T-cell (primary cell): Measurements from ENCODE around the gene ERGIC1. TPM values are rescaled to one million over a fixed set of nuclear protein-coding genes. Genes with fewer than 3 reads are reported as not detected.

Source experiments
- ATAC-seq, 4 experiments: fragments of 200-7000 bp in 3 of 4; fragments of 150-1000 bp in 1 of 4; cut with Tn5 transposase; replicated peaks in 1 of 4; 1 replicate in 3 of 4; 2 replicates in 1 of 4; pipeline ENCODE4 v1.10.0; 2021; ENCODE audit warnings: moderate library complexity in 3 of 4, mild to moderate bottlenecking in 2 of 4, moderate number of reproducible peaks in 1 of 4
- CTCF ChIA-PET, 2 donors: fragments of 300-600 bp; sonication (Branson Sonifier 250); formaldehyde crosslinking; loops; one replicate each; lab custom pipeline; 2022; ENCODE audit warnings: antibody characterized with exemption in 2 of 2; lab: Charles Lee
- POLR2A ChIA-PET, 2 donors: fragments of 300-600 bp; sonication (Branson Sonifier 250); formaldehyde crosslinking; loops; one replicate each; lab custom pipeline; 2022; ENCODE audit warnings: antibody characterized with exemption in 2 of 2; lab: Charles Lee
- DNase-seq, 35 experiments: peaks; one replicate each; pipeline versions ENCODE4 v3.0.0 to v3.0.0-alpha.2; 2013 to 2023
- H3K27ac ChIP-seq: one replicate; pipeline ENCODE4 v1.5.1; 2013; ENCODE audit warnings: low read length
- H3K27me3 ChIP-seq, 2 experiments: replicated peaks in 1 of 2; 1 replicate in 1 of 2; 2 replicates in 1 of 2; pipeline versions ENCODE4 v1.6.1 to v1.7.0; 2013; ENCODE audit warnings: low read length in 1 of 2, mixed read lengths in 1 of 2; ENCODE audit not compliant: control insufficient read depth in 2 of 2, insufficient read depth in 2 of 2; ENCODE audit errors: extremely low read depth in 1 of 2
- H3K36me3 ChIP-seq, 2 donors: 1 replicate in 1 of 2; 2 replicates in 1 of 2; pipeline versions ENCODE4 v1.6.1 to v1.7.0; 2013; ENCODE audit warnings: low read length in 1 of 2; ENCODE audit not compliant: control insufficient read depth in 2 of 2, insufficient read depth in 1 of 2; ENCODE audit errors: extremely low read depth in 1 of 2
- H3K4me1 ChIP-seq, 2 experiments: 1 replicate in 1 of 2; 2 replicates in 1 of 2; pipeline versions ENCODE4 v1.6.1 to v1.7.0; 2013; ENCODE audit warnings: low read length in 2 of 2, mixed read lengths in 1 of 2; ENCODE audit not compliant: insufficient read depth in 2 of 2, control insufficient read depth in 1 of 2; ENCODE audit errors: extremely low read depth in 1 of 2
- H3K4me3 ChIP-seq, 2 donors: 1 replicate in 1 of 2; 2 replicates in 1 of 2; pipeline versions ENCODE4 v1.5.1 to v1.7.0; 2013; ENCODE audit warnings: mild to moderate bottlenecking in 2 of 2, low read length in 1 of 2, moderate library complexity in 1 of 2; ENCODE audit not compliant: control insufficient read depth in 1 of 2; ENCODE audit errors: extremely low read depth in 1 of 2
- H3K9me3 ChIP-seq: 2 replicates; pipeline ENCODE4 v1.7.0; 2013
- H3K27ac Mint-ChIP-seq, 2 donors: one replicate each; pipeline ENCODE4 v1.8.0; 2020 to 2021; ENCODE audit warnings: mild to moderate bottlenecking in 2 of 2, mixed read lengths in 2 of 2
- H3K27me3 Mint-ChIP-seq, 2 donors: one replicate each; pipeline ENCODE4 v1.8.0; 2021 to 2022; ENCODE audit warnings: mixed read lengths in 2 of 2
- H3K36me3 Mint-ChIP-seq: one replicate; pipeline ENCODE4 v1.8.0; 2021; ENCODE audit warnings: mixed read lengths
- H3K4me1 Mint-ChIP-seq, 3 donors: one replicate each; pipeline ENCODE4 v1.8.0; 2020 to 2022; ENCODE audit warnings: mixed read lengths in 3 of 3, mild to moderate bottlenecking in 1 of 3
- H3K4me3 Mint-ChIP-seq, 3 donors: one replicate each; pipeline ENCODE4 v1.8.0; 2020 to 2022; ENCODE audit warnings: mild to moderate bottlenecking in 3 of 3, mixed read lengths in 3 of 3, moderate library complexity in 3 of 3
- H3K9me3 Mint-ChIP-seq, 3 donors: one replicate each; pipeline ENCODE4 v1.8.0; 2020 to 2022; ENCODE audit warnings: mixed read lengths in 3 of 3
- WGBS: methylation state at CpG from one replicate; pipeline ENCODE4 v1.1.5; 2013; ENCODE audit warnings: missing lambda C conversion rate; ENCODE audit not compliant: insufficient coverage; 5-methylcytosine and 5-hydroxymethylcytosine counted together
- total RNA-seq, 35 experiments: library from RNA in 6 of 35; stranded (reverse) in 6 of 35; fragments of 120-200 nt in 1 of 35; gene quantifications; one replicate each; pipeline versions ENCODE4 v1.2.1 to v1.2.4 and lab custom pipeline; 2013 to 2026

ERGIC1 gene
- total RNA-seq, 5 donors from 2014 or later (not counting 1 experiment from before 2014, with no cell fraction given), result 45.5 to 67.7 (median 46.8) TPM

DNA sequence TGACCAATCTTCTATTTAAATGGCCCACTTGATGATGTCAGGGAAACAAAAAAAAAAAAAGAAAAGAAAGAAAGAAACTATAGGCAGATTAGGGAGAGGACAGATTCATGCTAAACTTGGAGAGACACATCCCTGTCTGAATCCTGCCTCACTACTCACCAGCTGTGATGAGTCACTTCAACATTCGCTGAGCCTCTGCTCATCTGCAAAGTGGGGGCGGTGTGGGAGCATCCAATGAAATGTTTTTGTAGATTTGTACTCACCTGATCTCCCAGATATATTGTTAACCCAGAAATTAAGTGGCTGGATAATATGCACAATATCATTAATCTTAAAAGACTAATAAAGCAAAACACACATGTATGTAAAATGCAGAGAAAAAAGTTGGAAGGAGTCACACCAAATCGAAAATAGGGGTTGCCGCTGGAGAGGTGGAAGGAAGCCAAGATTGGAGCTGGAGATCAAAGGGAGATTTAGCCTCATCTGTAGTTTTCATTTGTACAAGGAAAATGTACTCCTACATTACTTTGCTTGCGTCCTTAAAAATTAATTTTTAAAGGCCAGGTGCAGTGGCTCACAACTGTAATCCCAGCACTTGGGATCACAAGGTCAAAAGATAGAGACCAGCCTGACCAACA is 17.0 kb upstream of the ERGIC1 start:
- no peaks in the 10 kb centered on the region for H3K9me3 Mint-ChIP-seq
- no peak overlapping the region for H3K27ac ChIP-seq

GRCh38 chr5:172817664-172818063 is 16.4 kb upstream of the ERGIC1 start:
- ATAC-seq (no peak), DNase-seq (no peak)
- H3K27me3 ChIP-seq, result no peaks in the 10 kb centered on the region
- H3K9me3 ChIP-seq, result no peaks in the 10 kb centered on the region
- H3K4me3 Mint-ChIP-seq, result no peak overlapping the region
- POLR2A ChIA-PET, result interaction anchor here in 1 of 2 donors (0.5 to 0.7 kb wide), 2 partner anchors 13 to 1698 kb away, joined by 3 to 8 read pairs; no protein-coding TSS in a partner anchor
- H3K4me1 ChIP-seq, result no peaks in the 10 kb centered on the region
- H3K4me3 ChIP-seq, result no peak overlapping the region
- H3K27ac ChIP-seq, result no peak overlapping the region
- WGBS, result 96% methylated on average over 4 of the region's 7 CpGs
- H3K36me3 Mint-ChIP-seq, result no peaks in the 10 kb centered on the region
- CTCF ChIA-PET, result interaction anchor here in 1 of 2 donors (0.7 kb wide), 1 partner anchor 121 kb away, joined by 3 read pairs; no protein-coding TSS in a partner anchor
- H3K27me3 Mint-ChIP-seq, result no peaks in the 10 kb centered on the region
- H3K9me3 Mint-ChIP-seq, result no peaks in the 10 kb centered on the region
- H3K27ac Mint-ChIP-seq, result no peak overlapping the region
- no peaks in the 10 kb centered on the region for H3K36me3 ChIP-seq
- H3K4me1 Mint-ChIP-seq, result no peaks in the 10 kb centered on the region

More for the DNA sequence above, 17.0 kb upstream of the ERGIC1 start:
- DNase-seq, result no peak
- H3K27me3 Mint-ChIP-seq, result no peaks in the 10 kb centered on the region
- no peaks in the 10 kb centered on the region for H3K27me3 ChIP-seq
- no CpG with 5 or more reads among the region's 5 CpGs for WGBS
- H3K4me1 Mint-ChIP-seq, result no peaks in the 10 kb centered on the region
- no peak overlapping the region for H3K27ac Mint-ChIP-seq
- H3K9me3 ChIP-seq, result no peaks in the 10 kb centered on the region
- no peaks in the 10 kb centered on the region for H3K36me3 Mint-ChIP-seq
- ATAC-seq, result no peak
- H3K36me3 ChIP-seq, result no peaks in the 10 kb centered on the region
- no peak overlapping the region for H3K4me3 Mint-ChIP-seq
- H3K4me1 ChIP-seq, result no peaks in the 10 kb centered on the region
- CTCF ChIA-PET, result interaction anchor here in 1 of 2 donors (0.7 kb wide), 1 partner anchor 120 kb away, joined by 3 read pairs; no protein-coding TSS in a partner anchor
- H3K4me3 ChIP-seq, result no peak overlapping the region
- POLR2A ChIA-PET, result no interaction called here

GRCh38 chr5:172818081-172818480 is 16.0 kb upstream of the ERGIC1 start:
- Histone ChIP-seq H3K4me3 (no peak overlapping the region), H3K36me3 (no peaks in the 10 kb centered on the region), H3K27me3 (no peaks in the 10 kb centered on the region), H3K9me3 (no peaks in the 10 kb centered on the region), H3K27ac (no peak overlapping the region), H3K4me1 (no peaks in the 10 kb centered on the region)
- no peak overlapping the region for H3K27ac Mint-ChIP-seq
- ATAC-seq (no peak), DNase-seq (no peak)
- no peaks in the 10 kb centered on the region for H3K27me3 Mint-ChIP-seq
- no peak overlapping the region for H3K4me3 Mint-ChIP-seq
- WGBS, result 100% methylated on average over 1 of the region's 3 CpGs
- ChIA-PET CTCF (no interaction called here), POLR2A (interaction anchor here in 1 of 2 donors (0.5 to 0.7 kb wide), 2 partner anchors 13 to 1698 kb away, joined by 3 to 8 read pairs; no protein-coding TSS in a partner anchor)
- H3K4me1 Mint-ChIP-seq, result no peaks in the 10 kb centered on the region
- no peaks in the 10 kb centered on the region for H3K9me3 Mint-ChIP-seq
- no peaks in the 10 kb centered on the region for H3K36me3 Mint-ChIP-seq

DNA sequence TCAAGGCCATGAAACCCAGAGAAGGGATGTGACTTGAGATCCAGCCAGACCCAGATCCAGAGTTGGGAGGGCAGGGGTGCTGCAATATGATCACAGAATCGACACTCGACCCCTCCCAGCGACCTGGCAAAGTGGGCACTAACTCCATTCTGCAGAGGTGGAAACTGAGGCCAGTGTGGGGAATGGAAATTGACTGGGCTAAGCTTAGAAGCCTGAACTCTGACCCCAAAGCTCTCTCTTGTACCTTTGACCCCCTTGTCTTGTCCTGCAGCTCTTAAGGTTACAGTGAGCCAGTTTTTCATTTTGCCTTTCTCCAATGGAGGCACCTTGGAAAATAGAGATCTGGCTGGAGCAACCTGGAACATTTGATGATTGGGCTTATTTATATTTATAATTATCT is 14.5 kb upstream of the ERGIC1 start:
- Mint-ChIP-seq H3K4me3 (no peak overlapping the region), H3K36me3 (no peaks in the 10 kb centered on the region), H3K27ac (no peak overlapping the region), H3K27me3 (no peaks in the 10 kb centered on the region), H3K4me1 (no peaks in the 10 kb centered on the region), H3K9me3 (no peaks in the 10 kb centered on the region)
- DNase-seq (no peak), ATAC-seq (no peak)
- Histone ChIP-seq H3K27ac (no peak overlapping the region), H3K4me3 (no peak overlapping the region), H3K27me3 (no peaks in the 10 kb centered on the region), H3K36me3 (no peaks in the 10 kb centered on the region), H3K9me3 (no peaks in the 10 kb centered on the region), H3K4me1 (no peaks in the 10 kb centered on the region)
- no CpG with 5 or more reads among the region's 3 CpGs for WGBS
- CTCF ChIA-PET, result interaction anchor here in 1 of 2 donors (0.6 kb wide), 1 partner anchor 358 kb away, joined by 9 read pairs; no protein-coding TSS in a partner anchor
- POLR2A ChIA-PET, result no interaction called here

DNA sequence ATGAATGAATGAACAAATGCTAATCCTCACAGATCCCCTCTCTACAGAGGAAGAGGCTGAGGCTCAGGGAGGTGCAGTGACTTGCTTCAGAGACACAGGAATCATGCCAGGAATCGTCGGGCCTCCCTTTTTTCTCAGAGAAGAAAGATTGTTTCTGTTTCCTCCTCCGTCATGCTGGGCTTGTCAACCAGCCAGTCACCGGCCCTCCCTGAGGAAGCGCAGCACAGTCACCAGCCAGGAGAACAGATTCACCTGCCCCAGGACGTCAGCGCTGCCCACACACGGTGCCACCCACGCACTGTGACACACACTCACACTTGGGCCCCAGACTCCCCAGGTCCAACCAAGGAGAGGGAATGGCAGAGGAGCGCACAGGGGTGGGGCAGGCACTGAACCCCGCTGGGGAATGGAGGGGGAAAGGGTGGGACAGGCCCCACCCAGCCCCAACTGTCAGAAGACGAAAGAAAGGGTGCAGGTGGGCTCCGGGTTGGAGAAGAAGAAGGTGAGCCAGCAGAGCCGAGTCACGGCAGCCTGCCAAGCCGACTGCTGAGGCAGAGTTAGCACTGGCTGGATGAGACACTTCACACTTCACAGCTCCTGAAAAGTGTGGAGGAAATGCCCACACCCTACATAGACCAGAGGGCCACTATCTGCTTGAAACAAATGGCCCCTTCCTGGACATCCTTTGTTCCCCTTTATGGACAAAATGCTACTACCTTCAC is 13.8 kb upstream of the ERGIC1 start:
- Histone ChIP-seq H3K4me3 (no peak overlapping the region), H3K27me3 (no peaks in the 10 kb centered on the region), H3K9me3 (no peaks in the 10 kb centered on the region), H3K36me3 (no peaks in the 10 kb centered on the region), H3K4me1 (no peaks in the 10 kb centered on the region), H3K27ac (no peak overlapping the region)
- no peak overlapping the region for H3K27ac Mint-ChIP-seq
- H3K4me3 Mint-ChIP-seq, result no peak overlapping the region
- no peaks in the 10 kb centered on the region for H3K36me3 Mint-ChIP-seq
- no peak for DNase-seq
- no peak for ATAC-seq
- CTCF ChIA-PET, result interaction anchor here in 1 of 2 donors (0.6 kb wide), 1 partner anchor 528 kb away, joined by 3 read pairs; no protein-coding TSS in a partner anchor
- 71% methylated on average over 15 of the region's 16 CpGs for WGBS
- POLR2A ChIA-PET, result no interaction called here
- H3K27me3 Mint-ChIP-seq, result no peaks in the 10 kb centered on the region
- H3K4me1 Mint-ChIP-seq, result no peaks in the 10 kb centered on the region
- H3K9me3 Mint-ChIP-seq, result peaks cover 0 to 2% (median 2%) of the 10 kb centered on the region in 3 donors

DNA sequence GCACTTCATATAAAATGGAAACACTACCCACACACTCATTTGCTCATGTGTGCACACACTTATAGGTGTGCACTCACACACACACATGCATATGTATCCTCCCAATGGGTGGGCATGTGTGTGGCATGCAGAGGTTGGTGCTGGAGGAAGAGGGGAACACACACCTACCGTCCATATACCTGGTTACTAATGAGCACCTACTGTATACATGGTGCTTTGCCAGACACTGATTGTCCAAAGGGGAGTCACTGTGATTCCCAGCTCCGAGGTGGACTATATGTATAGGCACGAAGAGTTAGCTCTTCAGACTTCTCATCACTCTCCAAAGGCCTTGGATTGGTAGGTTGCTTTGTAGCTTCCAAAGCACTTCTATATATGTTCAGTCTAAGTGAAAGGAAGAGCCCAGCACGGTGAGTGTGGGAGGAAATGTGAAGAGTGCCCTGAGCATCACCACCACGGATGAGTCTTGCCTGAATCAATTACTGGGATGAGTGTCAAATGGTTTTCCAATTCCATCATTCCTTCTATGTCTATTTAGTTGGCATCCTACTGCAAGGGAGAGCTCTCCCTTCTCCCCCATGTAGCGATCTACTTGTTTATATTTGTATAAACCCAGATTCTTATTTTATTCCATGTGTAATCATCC is 12.6 kb upstream of the ERGIC1 start:
- H3K27ac ChIP-seq, result no peak overlapping the region
- no peaks in the 10 kb centered on the region for H3K36me3 ChIP-seq
- Mint-ChIP-seq H3K27me3 (no peaks in the 10 kb centered on the region), H3K9me3 (peaks cover 9 to 14% (median 11%) of the 10 kb centered on the region in 3 donors), H3K27ac (no peak overlapping the region), H3K4me3 (no peak overlapping the region), H3K36me3 (peaks cover 11% of the 10 kb centered on the region), H3K4me1 (no peaks in the 10 kb centered on the region)
- ChIA-PET POLR2A (no interaction called here), CTCF (interaction anchor here in 1 of 2 donors (0.5 kb wide), 1 partner anchor 110 kb away, joined by 3 read pairs; no protein-coding TSS in a partner anchor)
- no peak for DNase-seq
- no peaks in the 10 kb centered on the region for H3K4me1 ChIP-seq
- H3K4me3 ChIP-seq, result no peak overlapping the region
- WGBS, result no CpG with 5 or more reads among the region's 6 CpGs
- H3K27me3 ChIP-seq, result no peaks in the 10 kb centered on the region
- H3K9me3 ChIP-seq, result no peaks in the 10 kb centered on the region
- no peak for ATAC-seq
